Brain microvascular endothelial cell (primary cell): Measurements from ENCODE around the gene EMP1.

Experiments
- DNase-seq: peaks from one replicate; pipeline ENCODE4 v3.0.0-alpha.2; 2020
- H3K27ac ChIP-seq: fragments of 250-450 bp; sonication (Bioruptor Pico); 2 replicates; pipeline ENCODE4 v1.5.1; 2020; ENCODE audit warnings: mild to moderate bottlenecking, moderate library complexity
- H3K27me3 ChIP-seq: fragments of 250-450 bp; sonication (Bioruptor Pico); replicated peaks from 2 replicates; pipeline ENCODE4 v1.5.1; 2020; ENCODE audit warnings: mild to moderate bottlenecking
- H3K36me3 ChIP-seq: fragments of 250-450 bp; sonication (Bioruptor Pico); replicated peaks from 2 replicates; pipeline ENCODE4 v1.5.1; 2020; ENCODE audit warnings: mild to moderate bottlenecking
- H3K4me3 ChIP-seq: 2 replicates; pipeline ENCODE4 v1.5.1; 2011; ENCODE audit warnings: low read depth, mild to moderate bottlenecking, control low read depth, low read length, moderate library complexity
- in situ Hi-C: cut with HindIII; loops from 2 replicates; pipeline ENCODE4 v1.10.0; 2017; ENCODE audit warnings: low sequenced_read_pairs, low pct_ligation_motif_present
- TF ChIP-seq, protein P1 (sequence below): IDR thresholded peaks from 2 replicates; pipeline ENCODE4 v1.5.1; 2011; ENCODE audit warnings: low read depth, mild to moderate bottlenecking, moderate library complexity, low read length, control low read depth, inconsistent platforms; ENCODE audit errors: missing control alignments

The EMP1 gene

DNA sequence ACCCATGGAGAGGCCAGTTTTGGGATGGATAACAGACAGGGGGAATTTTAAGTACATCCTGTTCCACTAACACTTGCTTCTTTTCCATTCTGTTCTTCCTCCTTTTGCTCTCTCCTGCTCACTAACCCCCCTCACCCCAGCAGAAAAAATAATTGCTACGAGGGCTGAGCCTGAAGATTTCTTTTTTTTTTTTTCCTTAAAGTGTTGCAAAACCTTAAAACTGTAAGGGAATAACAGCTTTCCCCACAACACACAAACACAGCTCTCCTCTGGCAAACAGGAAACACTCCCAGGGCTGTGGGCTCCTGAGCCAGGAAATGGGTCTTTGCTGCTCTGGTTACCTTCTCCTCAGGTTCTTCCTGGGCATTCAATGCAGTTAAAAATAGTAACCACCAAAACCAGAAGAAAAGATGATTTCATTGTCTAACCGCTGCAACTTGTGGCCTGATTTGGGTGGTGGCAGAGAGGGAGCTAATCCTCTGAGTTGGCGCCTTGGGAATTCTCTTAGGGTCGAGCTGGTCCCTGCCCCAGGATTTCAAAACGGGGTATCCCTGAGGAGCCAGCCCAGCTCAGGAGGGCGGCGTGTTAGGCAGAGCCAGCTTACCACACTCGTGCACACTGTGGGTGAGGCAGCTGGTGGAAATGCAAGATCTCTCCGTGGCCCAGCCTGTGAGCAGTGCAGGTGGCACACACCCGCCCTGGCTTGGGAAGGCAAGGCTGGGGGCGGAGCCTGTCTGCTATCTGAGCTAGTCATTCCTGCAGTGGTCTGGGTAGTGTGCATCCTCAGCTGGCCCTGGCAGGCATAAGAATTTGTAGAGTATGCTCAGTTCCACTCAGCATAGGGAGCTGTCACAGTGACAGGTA, 17.1 kb upstream of the EMP1 start:
- TF ChIP-seq, protein P1, sequence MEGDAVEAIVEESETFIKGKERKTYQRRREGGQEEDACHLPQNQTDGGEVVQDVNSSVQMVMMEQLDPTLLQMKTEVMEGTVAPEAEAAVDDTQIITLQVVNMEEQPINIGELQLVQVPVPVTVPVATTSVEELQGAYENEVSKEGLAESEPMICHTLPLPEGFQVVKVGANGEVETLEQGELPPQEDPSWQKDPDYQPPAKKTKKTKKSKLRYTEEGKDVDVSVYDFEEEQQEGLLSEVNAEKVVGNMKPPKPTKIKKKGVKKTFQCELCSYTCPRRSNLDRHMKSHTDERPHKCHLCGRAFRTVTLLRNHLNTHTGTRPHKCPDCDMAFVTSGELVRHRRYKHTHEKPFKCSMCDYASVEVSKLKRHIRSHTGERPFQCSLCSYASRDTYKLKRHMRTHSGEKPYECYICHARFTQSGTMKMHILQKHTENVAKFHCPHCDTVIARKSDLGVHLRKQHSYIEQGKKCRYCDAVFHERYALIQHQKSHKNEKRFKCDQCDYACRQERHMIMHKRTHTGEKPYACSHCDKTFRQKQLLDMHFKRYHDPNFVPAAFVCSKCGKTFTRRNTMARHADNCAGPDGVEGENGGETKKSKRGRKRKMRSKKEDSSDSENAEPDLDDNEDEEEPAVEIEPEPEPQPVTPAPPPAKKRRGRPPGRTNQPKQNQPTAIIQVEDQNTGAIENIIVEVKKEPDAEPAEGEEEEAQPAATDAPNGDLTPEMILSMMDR = no peak
- no peak overlapping the region for H3K4me3 ChIP-seq
- in situ Hi-C loops = no loop called here
- H3K36me3 ChIP-seq = no peaks in the 10 kb centered on the region
- peak; percentile 51 for DNase-seq
- no peak overlapping the region for H3K27ac ChIP-seq
- H3K27me3 ChIP-seq = no peaks in the 10 kb centered on the region

GRCh38 chr12:13181375-13182070, 15.0 kb upstream of the EMP1 start:
- Histone ChIP-seq H3K36me3 (no peaks in the 10 kb centered on the region), H3K27ac (no peak overlapping the region), H3K27me3 (no peaks in the 10 kb centered on the region), H3K4me3 (no peak overlapping the region)
- in situ Hi-C loops = no loop called here
- TF ChIP-seq, protein P1 = no peak
- DNase-seq = no peak

- in situ Hi-C loops = no loop called here
- no peaks in the 10 kb centered on the region for H3K36me3 ChIP-seq
- no peak overlapping the region for H3K4me3 ChIP-seq
- H3K27ac ChIP-seq = no peak overlapping the region
- DNase-seq = no peak
- TF ChIP-seq, protein P1 = no peak
- no peaks in the 10 kb centered on the region for H3K27me3 ChIP-seq
Measured at GRCh38 chr12:13182881-13183280, 13.6 kb upstream of the EMP1 start.

GRCh38 chr12:13183620-13184019, 12.9 kb upstream of the EMP1 start:
- H3K4me3 ChIP-seq = no peak overlapping the region
- in situ Hi-C loops = no loop called here
- DNase-seq = no peak
- TF ChIP-seq, protein P1 = no peak
- no peaks in the 10 kb centered on the region for H3K36me3 ChIP-seq
- no peak overlapping the region for H3K27ac ChIP-seq
- H3K27me3 ChIP-seq = no peaks in the 10 kb centered on the region

DNA sequence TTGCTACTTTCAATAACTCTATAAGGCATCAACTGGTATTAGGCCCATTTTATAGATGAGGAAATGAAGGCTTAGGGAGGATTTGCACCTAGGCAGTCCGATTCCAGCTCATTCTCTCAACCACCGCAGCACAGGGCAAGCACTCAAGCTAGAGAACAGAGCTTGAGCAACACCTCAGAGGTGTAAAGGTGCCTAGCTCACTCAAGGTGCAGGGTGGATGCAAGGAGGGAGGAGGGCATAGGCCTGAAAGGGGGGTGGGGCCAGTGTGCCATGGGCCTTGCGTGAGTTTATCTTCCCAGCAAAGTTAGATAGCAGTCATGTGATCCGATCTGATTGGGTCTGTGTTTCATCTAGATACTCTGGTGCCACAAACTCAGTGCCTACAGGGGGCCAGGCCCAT, 10.2 kb upstream of the EMP1 start:
- TF ChIP-seq, protein P1 = no peak
- H3K27ac ChIP-seq = no peak overlapping the region
- H3K4me3 ChIP-seq = no peak overlapping the region
- no peaks in the 10 kb centered on the region for H3K36me3 ChIP-seq
- no peaks in the 10 kb centered on the region for H3K27me3 ChIP-seq
- DNase-seq = no peak
- in situ Hi-C loops = no loop called here
